PFSK-1 (cell line): ENCODE results near the gene DDX42. TPM values are rescaled to one million over a fixed set of nuclear protein-coding genes. Genes with fewer than 3 reads are reported as not detected.

Source experiments
- FOXP2 ChIP-seq: optimal IDR thresholded peaks from 2 replicates; pipeline ENCODE3; 2011; ENCODE audit warnings: borderline replicate concordance, control low read depth, inconsistent platforms; ENCODE audit not compliant: insufficient read depth; ENCODE audit errors: extremely low read length, extremely low read depth
- POLR2AphosphoS5 ChIP-seq: IDR thresholded peaks from 2 replicates; pipeline ENCODE4 v1.6.1; 2012; ENCODE audit warnings: low read depth, mild to moderate bottlenecking, control low read depth, low read length, moderate library complexity
- REST ChIP-seq, 2 experiments: IDR thresholded peaks; 2 replicates each; pipeline versions ENCODE4 v1.6.1 to v1.8.0; 2011 to 2012; ENCODE audit warnings: low read depth in 2 of 2, low read length in 2 of 2, control low read depth in 1 of 2, inconsistent platforms in 1 of 2, mild to moderate bottlenecking in 1 of 2, moderate library complexity in 1 of 2; ENCODE audit not compliant: insufficient read depth in 1 of 2
- SIN3A ChIP-seq: IDR thresholded peaks from 2 replicates; pipeline ENCODE4 v1.6.1; 2012; ENCODE audit warnings: mild to moderate bottlenecking, low read length, moderate library complexity, borderline replicate concordance; ENCODE audit not compliant: insufficient read depth
- TAF1 ChIP-seq: IDR thresholded peaks from 2 replicates; pipeline ENCODE4 v1.6.1; 2012; ENCODE audit warnings: low read length, control low read depth, borderline replicate concordance; ENCODE audit not compliant: insufficient read depth
- polyA plus RNA-seq: library from polyadenylated mRNA; unstranded; fragments of >200 nt; gene quantifications from one replicate; pipeline ENCODE4 v1.2.1, GENCODE V29; 2012; ENCODE audit warnings: low read depth, missing spikeins; ENCODE audit not compliant: insufficient read length

Gene DDX42
- 66.5 TPM for polyA plus RNA-seq

- no peak for TF ChIP-seq REST (IDR thresholded peaks at IDR 0.05; ENCODE audit: insufficient read depth in 1 of 2, low read depth in 2 of 2, low read length in 2 of 2)
- TF ChIP-seq FOXP2 = peak; percentile 71
- TF ChIP-seq POLR2AphosphoS5 = no peak; the same call in 1 of the 2 replicates
- TF ChIP-seq SIN3A = no peak; the same call in 1 of the 2 replicates
- TF ChIP-seq TAF1 = peak; percentile 80; the same call in 1 of the 2 replicates
Measured at GRCh38 chr17:63774141-63774968, at the start of gene DDX42. Gene DDX42 (plus strand): TSS chr17:63774170. CDS start chr17:63787050, 12,880 bp downstream.

- TF ChIP-seq FOXP2 = no peak
- no peak for TF ChIP-seq SIN3A
- TF ChIP-seq TAF1 = no peak
- TF ChIP-seq REST (IDR thresholded peaks at IDR 0.05; ENCODE audit: insufficient read depth in 1 of 2, low read depth in 2 of 2, low read length in 2 of 2) = no peak
Measured at GRCh38 chr17:63735691-63736090, 38.3 kb upstream of the DDX42 start.

- TF ChIP-seq REST (IDR thresholded peaks at IDR 0.05; ENCODE audit: insufficient read depth in 1 of 2, low read depth in 2 of 2, low read length in 2 of 2) = no peak
- TF ChIP-seq FOXP2 = no peak
- TF ChIP-seq POLR2AphosphoS5 = no peak
- TF ChIP-seq TAF1 = no peak
- TF ChIP-seq SIN3A = no peak
Measured at GRCh38 chr17:63740464-63741142, 33.4 kb upstream of the DDX42 start.

GRCh38 chr17:63741143-63741407 lies 32.9 kb upstream of the DDX42 start:
- no peak for TF ChIP-seq POLR2AphosphoS5

GRCh38 chr17:63741408-63742173 lies 32.4 kb upstream of the DDX42 start, which contains the start of gene STRADA:
Gene STRADA (minus strand): TSS chr17:63741799. CDS start chr17:63728369, 13,430 bp downstream.
- peak; percentile 85; the same call in 1 of the 2 replicates for TF ChIP-seq SIN3A
- peak; percentile 81; the same call in 1 of the 2 replicates for TF ChIP-seq TAF1
- peak; percentile 91 for TF ChIP-seq FOXP2
- peak; percentile 97 for TF ChIP-seq POLR2AphosphoS5
- TF ChIP-seq REST (IDR thresholded peaks at IDR 0.05; ENCODE audit: insufficient read depth in 1 of 2, low read depth in 2 of 2, low read length in 2 of 2) = peak in 1 of 2 experiments; percentile 61; a peak in 2 of 4 replicates
